Fibroblast of lung (primary cell): ENCODE data around the gene PRKAR1A. TPM values are rescaled to one million over a fixed set of nuclear protein-coding genes. Genes with fewer than 3 reads are reported as not detected.

ENCODE experiments used
- DNase-seq, 2 donors: peaks; one replicate each; pipeline versions ENCODE4 v3.0.0 to v3.0.0-alpha.2; 2010; ENCODE audit warnings: low read depth in 2 of 2
- H2AFZ ChIP-seq: 2 replicates; pipeline ENCODE4 v1.5.1; 2012; ENCODE audit warnings: low read length, control low read depth, inconsistent platforms
- H3K27ac ChIP-seq: 2 replicates; pipeline ENCODE4 v1.5.1; 2011; ENCODE audit warnings: low read length, control low read depth; ENCODE audit not compliant: insufficient read depth
- H3K27me3 ChIP-seq: 2 replicates; pipeline ENCODE4 v1.5.1; 2011; ENCODE audit warnings: mild to moderate bottlenecking, low read length; ENCODE audit not compliant: control insufficient read depth, insufficient read depth
- H3K36me3 ChIP-seq: 2 replicates; pipeline ENCODE4 v1.5.1; 2011; ENCODE audit warnings: low read length; ENCODE audit not compliant: control insufficient read depth, insufficient read depth
- H3K4me1 ChIP-seq: 2 replicates; pipeline ENCODE4 v1.5.1; 2011; ENCODE audit warnings: low read length; ENCODE audit not compliant: control insufficient read depth, insufficient read depth; ENCODE audit errors: extremely low read depth
- H3K4me2 ChIP-seq: 2 replicates; pipeline ENCODE4 v1.5.1; 2011; ENCODE audit warnings: low read length, control low read depth; ENCODE audit not compliant: insufficient read depth; ENCODE audit errors: extremely low read depth
- H3K4me3 ChIP-seq, 4 experiments: fragments of 200-600 bp in 1 of 4; sonication (generic) in 1 of 4; replicated peaks in 1 of 4; 2 replicates each; pipeline ENCODE4 v1.5.1; 2011 to 2016; ENCODE audit warnings: low read length in 4 of 4, low read depth in 3 of 4, mild to moderate bottlenecking in 3 of 4, control low read depth in 2 of 4, inconsistent platforms in 1 of 4, mixed read lengths in 1 of 4; ENCODE audit not compliant: insufficient read depth in 1 of 4; ENCODE audit errors: control extremely low read depth in 1 of 4
- H3K79me2 ChIP-seq: 2 replicates; pipeline ENCODE4 v1.5.1; 2012; ENCODE audit warnings: mild to moderate bottlenecking, low read length, inconsistent platforms; ENCODE audit not compliant: control insufficient read depth, insufficient read depth
- H3K9ac ChIP-seq: 2 replicates; pipeline ENCODE4 v1.5.1; 2011; ENCODE audit warnings: mild to moderate bottlenecking, low read length, control low read depth; ENCODE audit not compliant: insufficient read depth
- H3K9me3 ChIP-seq: 2 replicates; pipeline ENCODE4 v1.5.1; 2012; ENCODE audit warnings: low read depth, low read length; ENCODE audit not compliant: control insufficient read depth, insufficient read depth
- H4K20me1 ChIP-seq: 2 replicates; pipeline ENCODE4 v1.5.1; 2011; ENCODE audit warnings: low read length; ENCODE audit not compliant: control insufficient read depth, insufficient read depth; ENCODE audit errors: extremely low read depth
- CTCF ChIP-seq, 2 donors: IDR thresholded peaks in 1 of 2; conservative IDR thresholded peaks in 1 of 2; 1 replicate in 1 of 2; 2 replicates in 1 of 2; pipeline ENCODE4 v1.5.1; 2011 to 2012; ENCODE audit warnings: low read length in 2 of 2, control low read depth in 1 of 2, inconsistent platforms in 1 of 2, low read depth in 1 of 2, mild to moderate bottlenecking in 1 of 2
- EZH2 ChIP-seq: IDR thresholded peaks from 2 replicates; pipeline ENCODE4 v1.5.1; 2012; ENCODE audit warnings: low read length, control low read depth, mild to moderate bottlenecking; ENCODE audit errors: missing control alignments
- polyA plus RNA-seq, 2 donors: library from polyadenylated mRNA; depleted of rRNA in 1 of 2; stranded (reverse) in 1 of 2; unstranded in 1 of 2; fragments of >200 nt; gene quantifications; 2 replicates each; pipeline ENCODE4 v1.2.1, GENCODE V29; 2011 to 2012; ENCODE audit warnings: missing spikeins in 1 of 2
- total RNA-seq: library from RNA; depleted of rRNA; stranded (reverse); fragments of >200 nt; gene quantifications from 2 replicates; pipeline ENCODE4 v1.2.1, GENCODE V29; 2014

Gene PRKAR1A
- total and polyA plus RNA-seq, 2 donors (not counting 1 experiment from before 2014, with no cell fraction given) = 285 to 290 TPM

GRCh38 chr17:68482576-68483041, 29.6 kb upstream of the PRKAR1A start:
- H3K9ac ChIP-seq = no peak overlapping the region
- no peaks in the 10 kb centered on the region for H3K4me1 ChIP-seq
- DNase-seq = no peak
- no peaks in the 10 kb centered on the region for H3K79me2 ChIP-seq
- no peaks in the 10 kb centered on the region for H3K36me3 ChIP-seq
- H3K9me3 ChIP-seq = no peaks in the 10 kb centered on the region
- no peak for TF ChIP-seq CTCF (conservative IDR thresholded peaks at IDR 0.05 in 1 of 2, IDR thresholded peaks at IDR 0.05 in 1 of 2; ENCODE audit: low read depth in 1 of 2, low read length in 2 of 2)
- H4K20me1 ChIP-seq = no peaks in the 10 kb centered on the region
- H2AFZ ChIP-seq = no peak overlapping the region
- peaks cover 10% of the 10 kb centered on the region for H3K27me3 ChIP-seq
- H3K4me2 ChIP-seq = no peak overlapping the region
- no peak overlapping the region for H3K4me3 ChIP-seq
- H3K27ac ChIP-seq = no peak overlapping the region

- Histone ChIP-seq H3K4me2 (no peak overlapping the region), H2AFZ (no peak overlapping the region), H3K9me3 (no peaks in the 10 kb centered on the region), H4K20me1 (no peaks in the 10 kb centered on the region), H3K27me3 (peaks cover 10% of the 10 kb centered on the region), H3K79me2 (no peaks in the 10 kb centered on the region), H3K27ac (no peak overlapping the region), H3K36me3 (no peaks in the 10 kb centered on the region), H3K4me3 (no peak overlapping the region), H3K4me1 (no peaks in the 10 kb centered on the region), H3K9ac (no peak overlapping the region)
- no peak for DNase-seq
- TF ChIP-seq EZH2 (no peak), CTCF (conservative IDR thresholded peaks at IDR 0.05 in 1 of 2, IDR thresholded peaks at IDR 0.05 in 1 of 2; ENCODE audit: low read depth in 1 of 2, low read length in 2 of 2) (no peak)
Measured at GRCh38 chr17:68484458-68484857, 27.8 kb upstream of the PRKAR1A start.

GRCh38 chr17:68489919-68490318, 22.3 kb upstream of the PRKAR1A start:
- no peak overlapping the region for H3K4me3 ChIP-seq
- DNase-seq = no peak

More at GRCh38 chr17:68489919-68490318, 22.3 kb upstream of the PRKAR1A start:
- Histone ChIP-seq H3K4me1 (no peaks in the 10 kb centered on the region), H3K27me3 (peaks cover 3% of the 10 kb centered on the region), H4K20me1 (no peaks in the 10 kb centered on the region), H3K79me2 (no peaks in the 10 kb centered on the region), H3K9me3 (no peaks in the 10 kb centered on the region), H3K9ac (no peak overlapping the region), H3K27ac (no peak overlapping the region), H2AFZ (no peak overlapping the region), H3K4me2 (no peak overlapping the region), H3K36me3 (no peaks in the 10 kb centered on the region)
- TF ChIP-seq CTCF (conservative IDR thresholded peaks at IDR 0.05 in 1 of 2, IDR thresholded peaks at IDR 0.05 in 1 of 2; ENCODE audit: low read depth in 1 of 2, low read length in 2 of 2) (no peak), EZH2 (no peak)
